Measurements from ENCODE around the gene RBFOX1. TPM values are rescaled to one million over a fixed set of nuclear protein-coding genes. Genes with fewer than 3 reads are reported as not detected.

Gene RBFOX1
- total RNA-seq, 2 experiments from 2014 or later, result not detected

GRCh38 chr16:7653746-7654461, 321.3 kb downstream of the RBFOX1 start:
- ChIA-PET CTCF (no interaction called here), POLR2A (no interaction called here)
- no peak overlapping the region for H3K4me3 Mint-ChIP-seq
- no peaks in the 10 kb centered on the region for H3K36me3 Mint-ChIP-seq (ENCODE audit: low read depth)
- H3K9me3 Mint-ChIP-seq, result peaks cover 31% of the 10 kb centered on the region
- no peak for DNase-seq
- H3K4me1 Mint-ChIP-seq, result no peaks in the 10 kb centered on the region
- H3K27ac Mint-ChIP-seq, result no peak overlapping the region
- no peaks in the 10 kb centered on the region for H3K27me3 Mint-ChIP-seq

GRCh38 chr16:7675628-7676027, 343.0 kb downstream of the RBFOX1 start:
- DNase-seq, result no peak
- H3K27ac Mint-ChIP-seq, result no peak overlapping the region
- H3K27me3 Mint-ChIP-seq, result no peaks in the 10 kb centered on the region
- ChIA-PET CTCF (no interaction called here), POLR2A (no interaction called here)
- no peaks in the 10 kb centered on the region for H3K36me3 Mint-ChIP-seq (ENCODE audit: low read depth)
- peaks cover 17% of the 10 kb centered on the region for H3K9me3 Mint-ChIP-seq
- H3K4me1 Mint-ChIP-seq, result no peaks in the 10 kb centered on the region
- no peak overlapping the region for H3K4me3 Mint-ChIP-seq

GRCh38 chr16:7680296-7680695, 347.7 kb downstream of the RBFOX1 start:
- H3K9me3 Mint-ChIP-seq, result peaks cover 10% of the 10 kb centered on the region
- CTCF ChIA-PET, result no interaction called here
- no peak for DNase-seq
- H3K4me3 Mint-ChIP-seq, result no peak overlapping the region
- H3K36me3 Mint-ChIP-seq (ENCODE audit: low read depth), result no peaks in the 10 kb centered on the region
- POLR2A ChIA-PET, result no interaction called here
- no peaks in the 10 kb centered on the region for H3K27me3 Mint-ChIP-seq
- no peaks in the 10 kb centered on the region for H3K4me1 Mint-ChIP-seq
- H3K27ac Mint-ChIP-seq, result no peak overlapping the region

DNA sequence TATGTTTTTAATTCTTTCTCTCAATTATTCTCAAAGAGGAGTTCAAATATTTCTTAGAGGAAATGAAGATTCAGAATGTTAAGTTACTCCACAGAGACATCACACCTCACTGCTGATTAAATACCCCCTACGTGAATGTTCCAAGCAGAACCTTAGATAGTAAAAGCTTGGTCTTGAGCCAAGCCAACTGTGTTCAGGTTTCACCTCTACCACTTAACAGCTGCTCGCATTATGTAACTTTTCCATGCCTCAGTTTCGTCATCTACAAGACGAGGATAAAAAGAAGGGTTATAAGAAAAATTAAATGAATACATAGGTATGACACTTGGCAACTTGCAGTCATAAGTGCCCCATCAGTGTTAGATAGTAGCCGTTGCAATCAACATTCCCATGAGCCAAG, 356.2 kb downstream of the RBFOX1 start:
- POLR2A ChIA-PET, result no interaction called here
- H3K36me3 Mint-ChIP-seq (ENCODE audit: low read depth), result no peaks in the 10 kb centered on the region
- no peaks in the 10 kb centered on the region for H3K27me3 Mint-ChIP-seq
- H3K9me3 Mint-ChIP-seq, result peaks cover 17% of the 10 kb centered on the region
- H3K27ac Mint-ChIP-seq, result no peak overlapping the region
- DNase-seq, result no peak
- CTCF ChIA-PET, result no interaction called here
- H3K4me3 Mint-ChIP-seq, result no peak overlapping the region
- H3K4me1 Mint-ChIP-seq, result no peaks in the 10 kb centered on the region

GRCh38 chr16:7689234-7689633, 356.6 kb downstream of the RBFOX1 start:
- ChIA-PET CTCF (no interaction called here), POLR2A (no interaction called here)
- H3K4me1 Mint-ChIP-seq, result no peaks in the 10 kb centered on the region
- no peaks in the 10 kb centered on the region for H3K27me3 Mint-ChIP-seq
- no peaks in the 10 kb centered on the region for H3K36me3 Mint-ChIP-seq (ENCODE audit: low read depth)
- no peak overlapping the region for H3K4me3 Mint-ChIP-seq
- DNase-seq, result no peak
- H3K27ac Mint-ChIP-seq, result no peak overlapping the region
- peaks cover 21% of the 10 kb centered on the region for H3K9me3 Mint-ChIP-seq

GRCh38 chr16:7691533-7691932, 358.9 kb downstream of the RBFOX1 start:
- peaks cover 29% of the 10 kb centered on the region for H3K9me3 Mint-ChIP-seq
- H3K27ac Mint-ChIP-seq, result no peak overlapping the region
- CTCF ChIA-PET, result no interaction called here
- DNase-seq, result no peak
- H3K36me3 Mint-ChIP-seq (ENCODE audit: low read depth), result no peaks in the 10 kb centered on the region
- H3K4me1 Mint-ChIP-seq, result no peaks in the 10 kb centered on the region
- no peak overlapping the region for H3K4me3 Mint-ChIP-seq
- H3K27me3 Mint-ChIP-seq, result no peaks in the 10 kb centered on the region
- POLR2A ChIA-PET, result no interaction called here

DNA sequence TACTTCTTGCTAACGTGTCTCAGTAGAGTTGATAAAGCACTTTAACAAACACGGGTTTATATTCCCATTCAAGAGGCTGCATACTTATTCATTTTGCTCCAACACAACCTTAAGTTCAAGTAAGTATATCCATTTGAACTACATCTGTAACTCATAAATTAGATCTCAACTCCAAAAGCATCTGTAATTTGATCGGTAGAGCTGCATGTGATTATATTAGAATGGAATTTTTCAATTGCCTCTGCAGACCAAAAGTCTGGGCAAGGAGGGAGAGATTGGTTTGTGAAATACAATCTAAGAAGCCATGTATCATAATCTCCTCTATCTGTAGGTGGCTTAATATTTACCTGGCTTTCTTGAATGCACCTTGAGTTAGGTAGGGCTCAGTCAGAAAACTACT, 371.0 kb downstream of the RBFOX1 start:
- Mint-ChIP-seq H3K4me3 (no peak overlapping the region), H3K9me3 (peaks cover 21% of the 10 kb centered on the region), H3K27ac (no peak overlapping the region), H3K36me3 (ENCODE audit: low read depth) (no peaks in the 10 kb centered on the region), H3K4me1 (no peaks in the 10 kb centered on the region), H3K27me3 (no peaks in the 10 kb centered on the region)
- ChIA-PET POLR2A (no interaction called here), CTCF (no interaction called here)
- DNase-seq, result no peak

- DNase-seq, result no peak
- Mint-ChIP-seq H3K9me3 (peaks cover 27% of the 10 kb centered on the region), H3K27ac (no peak overlapping the region), H3K27me3 (no peaks in the 10 kb centered on the region), H3K4me3 (no peak overlapping the region), H3K36me3 (ENCODE audit: low read depth) (no peaks in the 10 kb centered on the region), H3K4me1 (no peaks in the 10 kb centered on the region)
- ChIA-PET CTCF (no interaction called here), POLR2A (no interaction called here)
Measured at GRCh38 chr16:7705885-7706284, 373.2 kb downstream of the RBFOX1 start.

GRCh38 chr16:7709186-7709585, 376.5 kb downstream of the RBFOX1 start:
- POLR2A ChIA-PET, result no interaction called here
- Mint-ChIP-seq H3K27me3 (no peaks in the 10 kb centered on the region), H3K36me3 (ENCODE audit: low read depth) (no peaks in the 10 kb centered on the region), H3K4me1 (no peaks in the 10 kb centered on the region), H3K4me3 (no peak overlapping the region), H3K27ac (no peak overlapping the region), H3K9me3 (peaks cover 35% of the 10 kb centered on the region)
- no peak for DNase-seq
- CTCF ChIA-PET, result no interaction called here

DNA sequence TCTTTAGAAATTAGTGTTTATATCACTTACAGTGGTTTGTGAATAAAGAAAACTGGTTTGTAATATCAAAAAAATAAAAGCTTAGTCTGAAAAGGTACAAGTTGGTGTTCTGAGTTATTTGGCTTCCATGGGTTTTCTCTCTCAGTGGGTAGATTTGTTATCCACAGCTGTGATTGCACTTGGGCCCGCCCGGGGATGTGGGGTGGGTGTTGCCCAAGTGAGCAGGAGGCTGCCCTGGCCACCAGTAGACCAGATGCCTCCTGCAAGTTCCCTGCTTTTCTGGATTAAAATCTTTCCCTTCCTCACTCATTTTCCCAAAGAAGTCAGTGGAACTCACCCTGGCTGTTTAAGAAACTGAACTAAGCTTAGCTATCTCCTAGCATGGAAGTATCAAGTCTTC, 380.6 kb downstream of the RBFOX1 start:
- Mint-ChIP-seq H3K4me1 (no peaks in the 10 kb centered on the region), H3K27ac (no peak overlapping the region), H3K4me3 (no peak overlapping the region), H3K27me3 (no peaks in the 10 kb centered on the region), H3K9me3 (peaks cover 29% of the 10 kb centered on the region), H3K36me3 (ENCODE audit: low read depth) (no peaks in the 10 kb centered on the region)
- ChIA-PET CTCF (no interaction called here), POLR2A (no interaction called here)
- DNase-seq, result no peak

DNA sequence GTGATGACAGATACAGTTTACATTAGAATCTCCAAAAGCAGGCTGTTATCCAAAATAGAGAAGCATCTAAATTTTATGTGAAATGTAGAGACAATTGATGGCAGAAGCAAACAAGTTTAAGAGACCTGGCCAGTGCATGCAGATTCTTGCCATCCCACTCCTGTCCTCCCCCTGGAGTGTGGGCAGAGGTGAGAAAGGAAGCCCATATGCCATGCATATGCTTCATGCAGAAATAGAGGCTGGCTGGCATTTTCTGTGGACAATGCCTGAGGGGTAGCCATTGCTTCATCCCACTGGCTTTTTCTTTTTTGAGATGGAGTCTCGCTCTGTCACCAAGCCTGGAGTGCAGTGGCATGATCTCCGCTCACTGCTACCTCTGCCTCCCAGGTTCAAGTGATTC, 382.1 kb downstream of the RBFOX1 start:
- no peaks in the 10 kb centered on the region for H3K4me1 Mint-ChIP-seq
- no peak overlapping the region for H3K4me3 Mint-ChIP-seq
- no peaks in the 10 kb centered on the region for H3K36me3 Mint-ChIP-seq (ENCODE audit: low read depth)
- no peaks in the 10 kb centered on the region for H3K27me3 Mint-ChIP-seq
- ChIA-PET POLR2A (no interaction called here), CTCF (no interaction called here)
- DNase-seq, result no peak
- H3K9me3 Mint-ChIP-seq, result peaks cover 23% of the 10 kb centered on the region
- no peak overlapping the region for H3K27ac Mint-ChIP-seq

- Mint-ChIP-seq H3K27ac (no peak overlapping the region), H3K36me3 (ENCODE audit: low read depth) (no peaks in the 10 kb centered on the region), H3K4me1 (no peaks in the 10 kb centered on the region), H3K27me3 (no peaks in the 10 kb centered on the region), H3K9me3 (peaks cover 15% of the 10 kb centered on the region), H3K4me3 (no peak overlapping the region)
- ChIA-PET POLR2A (no interaction called here), CTCF (no interaction called here)
- no peak for DNase-seq
Measured at GRCh38 chr16:7716660-7717550, 384.3 kb downstream of the RBFOX1 start.

DNA sequence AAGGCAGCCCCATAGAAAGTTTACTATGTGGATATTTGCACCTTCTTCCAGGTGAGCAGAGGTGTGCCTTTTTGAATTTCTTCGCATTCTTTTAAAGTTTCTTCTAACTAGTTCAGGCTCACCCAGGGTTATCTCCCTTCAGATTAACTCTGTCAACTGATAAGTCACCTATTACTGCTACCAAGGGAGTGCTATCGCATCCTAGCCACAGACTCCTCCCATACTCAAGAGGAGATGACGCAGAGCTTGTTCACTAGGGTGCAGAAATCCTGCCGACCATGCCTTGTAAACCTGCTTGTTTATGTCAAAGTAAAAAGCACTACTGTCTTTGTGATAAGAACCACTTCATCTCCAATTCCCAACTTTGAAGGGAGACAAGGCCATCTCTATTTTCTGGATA, 390.1 kb downstream of the RBFOX1 start:
- no peaks in the 10 kb centered on the region for H3K36me3 Mint-ChIP-seq (ENCODE audit: low read depth)
- no peak overlapping the region for H3K27ac Mint-ChIP-seq
- DNase-seq, result no peak
- H3K4me1 Mint-ChIP-seq, result no peaks in the 10 kb centered on the region
- H3K4me3 Mint-ChIP-seq, result no peak overlapping the region
- ChIA-PET POLR2A (no interaction called here), CTCF (no interaction called here)
- H3K27me3 Mint-ChIP-seq, result no peaks in the 10 kb centered on the region
- H3K9me3 Mint-ChIP-seq, result peaks cover 15% of the 10 kb centered on the region

- peaks cover 21% of the 10 kb centered on the region for H3K9me3 Mint-ChIP-seq
- DNase-seq, result no peak
- ChIA-PET POLR2A (no interaction called here), CTCF (no interaction called here)
- H3K4me3 Mint-ChIP-seq, result no peak overlapping the region
- no peaks in the 10 kb centered on the region for H3K4me1 Mint-ChIP-seq
- no peaks in the 10 kb centered on the region for H3K36me3 Mint-ChIP-seq (ENCODE audit: low read depth)
- no peaks in the 10 kb centered on the region for H3K27me3 Mint-ChIP-seq
- H3K27ac Mint-ChIP-seq, result no peak overlapping the region
Measured at GRCh38 chr16:7731141-7731540, 398.5 kb downstream of the RBFOX1 start.

All from activated CD4-positive, alpha-beta memory T cell treated with anti-CD3 and anti-CD28 coated beads, Interleukin-2, amount 10 ng/mL, durations not matched to agents 7 days and 5 days (primary cell).